Endodermal cell (in vitro differentiated cells): ENCODE data around the gene DBNDD2. TPM values are rescaled to one million over a fixed set of nuclear protein-coding genes. Genes with fewer than 3 reads are reported as not detected.

ENCODE experiments used
- DNase-seq: peaks from one replicate; pipeline ENCODE4 v3.0.0-alpha.2; 2017
- H3K27ac ChIP-seq: 2 replicates; pipeline ENCODE4 v1.5.1; 2013; ENCODE audit warnings: mild to moderate bottlenecking, low read depth, low read length, moderate library complexity
- H3K27me3 ChIP-seq: 2 replicates; pipeline ENCODE4 v1.6.1; 2013; ENCODE audit warnings: mild to moderate bottlenecking, low read length, moderate library complexity; ENCODE audit not compliant: insufficient read depth, control insufficient read depth, poor library complexity, severe bottlenecking
- H3K36me3 ChIP-seq: 2 replicates; pipeline ENCODE4 v1.7.0; 2013; ENCODE audit warnings: mild to moderate bottlenecking, low read length, moderate library complexity; ENCODE audit not compliant: control insufficient read depth, insufficient read depth
- H3K4me1 ChIP-seq: one replicate; pipeline ENCODE4 v1.7.0; 2013; ENCODE audit warnings: low read length; ENCODE audit not compliant: control insufficient read depth, insufficient read depth
- H3K4me3 ChIP-seq: 2 replicates; pipeline ENCODE4 v1.5.1; 2013; ENCODE audit warnings: mild to moderate bottlenecking, low read length, moderate library complexity
- H3K9ac ChIP-seq: 2 replicates; pipeline ENCODE4 v1.6.1; 2013; ENCODE audit warnings: mild to moderate bottlenecking, low read length, moderate library complexity; ENCODE audit not compliant: poor library complexity, severe bottlenecking; ENCODE audit errors: extremely low read depth
- H3K9me3 ChIP-seq: 2 replicates; pipeline ENCODE4 v1.6.1; 2013; ENCODE audit warnings: mild to moderate bottlenecking, low read length, moderate library complexity; ENCODE audit not compliant: control insufficient read depth
- H3K27ac Mint-ChIP-seq: 2 replicates; pipeline ENCODE4 v1.8.0; 2020; ENCODE audit warnings: mixed read lengths
- H3K27me3 Mint-ChIP-seq: 2 replicates; pipeline ENCODE4 v1.8.0; 2021; ENCODE audit warnings: mild to moderate bottlenecking, mixed read lengths; ENCODE audit not compliant: insufficient read depth
- H3K36me3 Mint-ChIP-seq: 2 replicates; pipeline ENCODE4 v1.8.0; 2020; ENCODE audit warnings: low read depth, mixed read lengths
- H3K4me1 Mint-ChIP-seq: 2 replicates; pipeline ENCODE4 v1.8.0; 2020; ENCODE audit warnings: mixed read lengths
- H3K4me3 Mint-ChIP-seq: 2 replicates; pipeline ENCODE4 v1.8.0; 2020; ENCODE audit warnings: mild to moderate bottlenecking, moderate library complexity, mixed read lengths
- H3K9me3 Mint-ChIP-seq: 2 replicates; pipeline ENCODE4 v1.8.0; 2020; ENCODE audit warnings: mild to moderate bottlenecking, mixed read lengths
- WGBS, 2 experiments: methylation state at CpG; one replicate each; pipeline versions ENCODE4 v1.1.5 to v1.1.7; 2013; ENCODE audit warnings: missing lambda C conversion rate in 2 of 2, mixed read lengths in 1 of 2; ENCODE audit not compliant: insufficient coverage in 1 of 2, insufficient read length in 1 of 2; 5-methylcytosine and 5-hydroxymethylcytosine counted together
- microRNA-seq: library from miRNA; unstranded; fragments of <30 nt; microRNA quantifications from one replicate; pipeline ENCODE4 v1.2.0, GENCODE V29; 2020; ENCODE audit warnings: borderline microRNAs expressed
- total RNA-seq, 2 donors: library from RNA; stranded (reverse); fragmentation: NEBNext Ultra II Directional in 1 of 2; extraction: Animal tissue kit (Norgen Biotek cat#: 25700) in 1 of 2; gene quantifications; 2 replicates in 1 of 2; 3 replicates in 1 of 2; pipeline ENCODE4 v1.2.1, GENCODE V29; 2021
- TF ChIP-seq, protein P1 (sequence below): fragments of 200-600 bp; sonication (generic); conservative IDR thresholded peaks from 2 replicates; pipeline ENCODE4 v1.5.0; 2021; ENCODE audit warnings: antibody characterized with exemption, mild to moderate bottlenecking

DBNDD2 gene
- total RNA-seq, 2 donors from 2014 or later = 63.2 to 69.1 TPM

- no peaks in the 10 kb centered on the region for H3K36me3 Mint-ChIP-seq
- Histone ChIP-seq H3K36me3 (no peaks in the 10 kb centered on the region), H3K4me3 (no peak overlapping the region), H3K27me3 (no peaks in the 10 kb centered on the region), H3K27ac (no peak overlapping the region), H3K9me3 (no peaks in the 10 kb centered on the region), H3K9ac (no peak overlapping the region), H3K4me1 (peaks cover 9% of the 10 kb centered on the region)
- H3K4me1 Mint-ChIP-seq = peaks cover 27% of the 10 kb centered on the region
- H3K9me3 Mint-ChIP-seq = no peaks in the 10 kb centered on the region
- no peak overlapping the region for H3K4me3 Mint-ChIP-seq
- DNase-seq = no peak
- H3K27me3 Mint-ChIP-seq = no peaks in the 10 kb centered on the region
- no peak overlapping the region for H3K27ac Mint-ChIP-seq
- 96 to 100% methylated on average over 3 to 4 of the region's 4 CpGs for WGBS, 2 experiments
- TF ChIP-seq, protein P1, sequence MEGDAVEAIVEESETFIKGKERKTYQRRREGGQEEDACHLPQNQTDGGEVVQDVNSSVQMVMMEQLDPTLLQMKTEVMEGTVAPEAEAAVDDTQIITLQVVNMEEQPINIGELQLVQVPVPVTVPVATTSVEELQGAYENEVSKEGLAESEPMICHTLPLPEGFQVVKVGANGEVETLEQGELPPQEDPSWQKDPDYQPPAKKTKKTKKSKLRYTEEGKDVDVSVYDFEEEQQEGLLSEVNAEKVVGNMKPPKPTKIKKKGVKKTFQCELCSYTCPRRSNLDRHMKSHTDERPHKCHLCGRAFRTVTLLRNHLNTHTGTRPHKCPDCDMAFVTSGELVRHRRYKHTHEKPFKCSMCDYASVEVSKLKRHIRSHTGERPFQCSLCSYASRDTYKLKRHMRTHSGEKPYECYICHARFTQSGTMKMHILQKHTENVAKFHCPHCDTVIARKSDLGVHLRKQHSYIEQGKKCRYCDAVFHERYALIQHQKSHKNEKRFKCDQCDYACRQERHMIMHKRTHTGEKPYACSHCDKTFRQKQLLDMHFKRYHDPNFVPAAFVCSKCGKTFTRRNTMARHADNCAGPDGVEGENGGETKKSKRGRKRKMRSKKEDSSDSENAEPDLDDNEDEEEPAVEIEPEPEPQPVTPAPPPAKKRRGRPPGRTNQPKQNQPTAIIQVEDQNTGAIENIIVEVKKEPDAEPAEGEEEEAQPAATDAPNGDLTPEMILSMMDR = no peak
Measured at GRCh38 chr20:45452772-45453691, 44.9 kb downstream of the DBNDD2 start.

DNA sequence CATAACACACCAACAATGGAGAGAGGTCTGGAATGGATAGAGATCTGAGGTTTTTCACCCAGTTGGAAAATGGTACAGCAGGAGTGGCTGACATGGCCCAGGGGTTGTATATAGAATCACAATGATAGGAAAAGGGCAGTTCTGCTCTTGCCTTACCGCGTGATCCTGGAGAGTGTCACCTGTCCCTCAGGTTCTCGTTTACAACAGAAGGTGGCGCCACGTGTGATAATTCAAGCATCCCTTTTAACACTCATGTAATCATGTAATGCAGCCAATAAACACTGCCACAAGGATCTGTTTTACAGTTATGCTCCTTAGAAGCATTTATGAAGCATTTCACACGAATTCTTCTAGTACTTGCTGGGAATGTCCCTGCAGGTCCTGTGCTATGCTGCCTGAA lies 48.5 kb downstream of the DBNDD2 start:
- Histone ChIP-seq H3K4me3 (no peak overlapping the region), H3K9ac (no peak overlapping the region), H3K9me3 (no peaks in the 10 kb centered on the region), H3K27ac (no peak overlapping the region), H3K27me3 (peaks cover 20% of the 10 kb centered on the region), H3K36me3 (no peaks in the 10 kb centered on the region), H3K4me1 (no peaks in the 10 kb centered on the region)
- H3K27ac Mint-ChIP-seq = no peak overlapping the region
- no peaks in the 10 kb centered on the region for H3K36me3 Mint-ChIP-seq
- peaks cover 9% of the 10 kb centered on the region for H3K27me3 Mint-ChIP-seq
- DNase-seq = peak; percentile 89
- peaks cover 2% of the 10 kb centered on the region for H3K4me1 Mint-ChIP-seq
- TF ChIP-seq, protein P1 = peak; percentile 85
- H3K9me3 Mint-ChIP-seq = no peaks in the 10 kb centered on the region
- H3K4me3 Mint-ChIP-seq = no peak overlapping the region
- 17 to 20% methylated on average over 4 to 6 of the region's 6 CpGs for WGBS, 2 experiments

- H3K27ac Mint-ChIP-seq = no peak overlapping the region
- TF ChIP-seq, protein P1 = peak; percentile 52
- H3K4me1 Mint-ChIP-seq = peaks cover 2% of the 10 kb centered on the region
Measured at GRCh38 chr20:45459606-45460005, 51.5 kb downstream of the DBNDD2 start.

More at GRCh38 chr20:45459606-45460005, 51.5 kb downstream of the DBNDD2 start:
- Histone ChIP-seq H3K27ac (no peak overlapping the region), H3K9me3 (no peaks in the 10 kb centered on the region), H3K9ac (no peak overlapping the region), H3K36me3 (no peaks in the 10 kb centered on the region), H3K4me3 (no peak overlapping the region), H3K4me1 (peaks cover 7% of the 10 kb centered on the region), H3K27me3 (peaks cover 37% of the 10 kb centered on the region)
- 80 to 96% methylated on average over 1 to 4 of the region's 5 CpGs for WGBS, 2 experiments
- Mint-ChIP-seq H3K4me3 (no peak overlapping the region), H3K36me3 (no peaks in the 10 kb centered on the region), H3K27me3 (peaks cover 17% of the 10 kb centered on the region), H3K9me3 (no peaks in the 10 kb centered on the region)
- DNase-seq = no peak

Small RNA genes lying within 50 kb of the gene (microRNA-seq; reads per million reads assigned to microRNA genes)
- not detected for gene MIR6812

Other genes starting within 250 kb of the DBNDD2 start
- not detected for gene PI3, start 233.4 kb upstream of the DBNDD2 start, total RNA-seq
- gene SEMG1, start 201.3 kb upstream of the DBNDD2 start, total RNA-seq = under 1 TPM in 1 of 2 donors, not detected in 1; 0.46 TPM
- gene SEMG2, start 186.9 kb upstream of the DBNDD2 start, total RNA-seq = not detected
- gene SLPI, start 153.7 kb upstream of the DBNDD2 start, total RNA-seq = not detected
- not detected for gene RBPJL, start 101.4 kb upstream of the DBNDD2 start, total RNA-seq
- under 1 TPM; 0.20 to 0.46 TPM for gene MATN4, start 100.0 kb upstream of the DBNDD2 start, total RNA-seq
- 100 to 1,000 TPM in 1 of 2 donors, 10 to 100 TPM in 1; 78.0 to 118 TPM for gene SDC4, start 59.9 kb upstream of the DBNDD2 start, total RNA-seq
- gene SYS1, start 45.1 kb upstream of the DBNDD2 start, total RNA-seq = 10 to 100 TPM; 22.1 to 23.8 TPM
- gene TP53TG5, start 30.0 kb upstream of the DBNDD2 start, total RNA-seq = 1 to 10 TPM; 2.0 to 2.4 TPM
- 10 to 100 TPM; 83.3 to 90.1 TPM for gene PIGT, start 7.9 kb downstream of the DBNDD2 start, total RNA-seq
- 100 to 1,000 TPM; 304 to 580 TPM for gene WFDC2, start 61.5 kb downstream of the DBNDD2 start, total RNA-seq
- gene SPINT3, start 107.3 kb downstream of the DBNDD2 start, total RNA-seq = not detected
- not detected for gene WFDC6, start 131.2 kb downstream of the DBNDD2 start, total RNA-seq
- gene EPPIN, start 139.1 kb downstream of the DBNDD2 start, total RNA-seq = under 1 TPM in 1 of 2 donors, not detected in 1; 0.18 TPM
- not detected for gene WFDC8, start 171.0 kb downstream of the DBNDD2 start, total RNA-seq
- not detected for gene WFDC10A, start 221.4 kb downstream of the DBNDD2 start, total RNA-seq
- gene WFDC9, start 223.0 kb downstream of the DBNDD2 start, total RNA-seq = not detected